Skeletal muscle tissue (tissue), 4 donors: ENCODE data around the gene MEIS1. TPM values are rescaled to one million over a fixed set of nuclear protein-coding genes. Genes with fewer than 3 reads are reported as not detected.

Experiments used
- H3K27ac ChIP-seq: one replicate; pipeline ENCODE4 v1.7.0; 2013; ENCODE audit warnings: mild to moderate bottlenecking, low read depth, low read length, inconsistent platforms
- H3K27me3 ChIP-seq, 3 donors: one replicate each; pipeline ENCODE4 v1.7.0; 2013; ENCODE audit warnings: low read length in 3 of 3; ENCODE audit not compliant: control insufficient read depth in 3 of 3, insufficient read depth in 3 of 3
- H3K36me3 ChIP-seq, 3 donors: one replicate each; pipeline ENCODE4 v1.7.0; 2013; ENCODE audit warnings: low read length in 3 of 3; ENCODE audit not compliant: control insufficient read depth in 3 of 3, insufficient read depth in 3 of 3
- H3K4me1 ChIP-seq, 3 donors: one replicate each; pipeline ENCODE4 v1.7.0; 2013; ENCODE audit warnings: low read length in 3 of 3, mild to moderate bottlenecking in 3 of 3; ENCODE audit not compliant: control insufficient read depth in 3 of 3, insufficient read depth in 3 of 3
- H3K4me3 ChIP-seq, 3 donors: one replicate each; pipeline ENCODE4 v1.7.0; 2013; ENCODE audit warnings: low read length in 3 of 3
- H3K9ac ChIP-seq, 3 donors: one replicate each; pipeline ENCODE4 v1.7.0; 2013; ENCODE audit warnings: low read length in 3 of 3, mild to moderate bottlenecking in 3 of 3, moderate library complexity in 2 of 3, low read depth in 1 of 3
- H3K9me3 ChIP-seq, 3 donors: one replicate each; pipeline ENCODE4 v1.7.0; 2013; ENCODE audit warnings: low read length in 3 of 3; ENCODE audit not compliant: control insufficient read depth in 3 of 3
- total RNA-seq: library from RNA; depleted of rRNA; stranded (reverse); fragments of >200 nt; gene quantifications from one replicate; pipeline ENCODE4 v1.2.3, GENCODE V29; 2014
- donor health status: Osteomylitis.

The MEIS1 gene
- total RNA-seq, 1 donor from 2014 or later = 13.6 TPM

DNA sequence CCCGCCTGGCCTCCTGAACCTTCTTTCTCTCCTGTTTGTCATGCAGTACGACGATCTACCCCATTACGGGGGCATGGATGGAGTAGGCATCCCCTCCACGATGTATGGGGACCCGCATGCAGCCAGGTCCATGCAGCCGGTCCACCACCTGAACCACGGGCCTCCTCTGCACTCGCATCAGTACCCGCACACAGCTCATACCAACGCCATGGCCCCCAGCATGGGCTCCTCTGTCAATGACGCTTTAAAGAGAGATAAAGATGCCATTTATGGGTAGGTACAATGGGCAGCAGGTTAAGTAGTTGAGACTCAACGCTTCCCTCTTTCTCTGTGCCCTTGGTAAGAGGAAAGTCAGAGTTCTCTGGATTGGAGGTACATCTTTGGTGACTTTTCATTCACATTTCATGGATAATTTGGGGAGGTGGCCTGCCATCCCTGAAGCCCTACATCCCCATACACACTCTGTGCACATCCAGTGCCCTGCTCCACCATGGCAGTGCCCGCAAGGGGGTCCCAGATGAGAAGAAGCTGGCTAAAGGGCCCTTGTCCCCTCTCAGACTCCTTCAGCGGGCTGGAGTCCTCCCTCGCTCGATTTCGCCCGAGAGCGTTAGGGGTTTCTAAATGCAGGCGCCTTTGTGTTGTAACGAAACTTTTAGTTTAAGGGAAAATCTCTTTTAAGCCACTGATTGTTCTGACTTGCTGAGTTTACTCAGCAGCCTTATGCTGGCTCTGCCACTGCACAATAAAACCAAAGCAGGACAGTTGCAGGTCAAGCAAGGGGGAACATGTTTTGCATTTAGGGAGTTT, 3.0 kb downstream of the MEIS1 start:
- H3K27me3 ChIP-seq = no peaks in the 10 kb centered on the region
- no peaks in the 10 kb centered on the region for H3K9me3 ChIP-seq
- peak overlapping the region; percentile 45 to 88 (median 80) for H3K9ac ChIP-seq
- H3K27ac ChIP-seq = peak overlapping the region; percentile 93
- peaks cover 0 to 9% (median 5%) of the 10 kb centered on the region in 3 donors for H3K36me3 ChIP-seq
- peak overlapping the region in 2 of 3 donors; percentile 91 to 96 for H3K4me3 ChIP-seq
- peaks cover 0 to 10% (median 2%) of the 10 kb centered on the region in 3 donors for H3K4me1 ChIP-seq

GRCh38 chr2:66438498-66438833, 3.5 kb downstream of the MEIS1 start:
- peak overlapping the region; percentile 93 for H3K27ac ChIP-seq

DNA sequence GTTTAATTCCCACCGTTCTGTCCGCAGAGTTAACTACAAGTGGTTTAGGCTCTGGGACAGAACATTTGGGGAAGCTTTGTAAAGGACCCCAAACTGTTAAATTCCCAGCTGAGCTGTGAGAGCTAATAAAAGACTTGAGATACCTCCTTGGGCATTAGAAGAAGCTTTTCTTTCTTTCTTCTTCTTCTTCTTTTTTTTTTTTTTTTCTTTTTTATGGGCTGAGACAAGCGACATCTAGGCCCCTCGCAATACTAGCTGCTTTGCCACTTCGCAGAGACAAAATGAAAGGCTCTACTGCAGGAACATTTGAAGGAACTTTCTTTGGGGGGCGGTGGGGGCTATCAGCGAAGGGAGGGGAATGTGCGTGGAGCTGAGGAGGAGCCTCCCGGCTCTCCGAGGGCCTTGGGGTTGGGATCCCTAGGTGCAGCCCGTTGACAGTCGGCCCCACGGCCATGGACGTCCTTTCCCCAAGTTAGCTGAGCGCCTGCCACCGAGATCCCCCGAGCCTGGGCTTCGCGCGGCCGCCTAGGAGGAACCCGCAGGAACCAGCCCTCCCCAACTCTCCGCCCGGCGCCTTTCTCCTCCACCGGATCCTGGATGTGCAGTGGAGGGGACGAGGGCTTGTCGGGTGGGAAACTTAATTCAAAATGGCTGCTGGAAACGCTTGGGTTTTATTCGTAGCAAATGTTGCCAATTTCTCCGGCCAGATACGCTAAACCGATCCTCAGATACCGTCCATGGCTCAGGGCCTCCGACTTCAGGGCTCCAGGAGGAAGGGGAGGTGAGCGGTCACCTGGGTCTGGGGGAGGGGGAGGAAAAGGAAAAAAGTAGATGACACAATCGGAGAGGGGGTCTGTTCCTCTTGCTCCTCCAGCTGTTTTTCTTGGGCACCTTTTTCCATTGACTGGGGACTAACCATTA, 4.2 kb downstream of the MEIS1 start:
- H3K27me3 ChIP-seq = no peaks in the 10 kb centered on the region
- peaks cover 0 to 13% (median 9%) of the 10 kb centered on the region in 3 donors for H3K36me3 ChIP-seq
- peak overlapping the region; percentile 85 for H3K27ac ChIP-seq
- peak overlapping the region in 2 of 3 donors; percentile 80 to 88 for H3K9ac ChIP-seq
- peaks cover 0 to 7% (median 2%) of the 10 kb centered on the region in 3 donors for H3K4me1 ChIP-seq
- peak overlapping the region; percentile 63 to 96 (median 91) for H3K4me3 ChIP-seq
- H3K9me3 ChIP-seq = no peaks in the 10 kb centered on the region

More at GRCh38 chr2:66438498-66438833, 3.5 kb downstream of the MEIS1 start:
- peaks cover 0 to 9% (median 5%) of the 10 kb centered on the region in 3 donors for H3K36me3 ChIP-seq
- H3K9me3 ChIP-seq = no peaks in the 10 kb centered on the region
- H3K4me3 ChIP-seq = peak overlapping the region in 2 of 3 donors; percentile 91 to 96
- peaks cover 0 to 7% (median 2%) of the 10 kb centered on the region in 3 donors for H3K4me1 ChIP-seq
- H3K9ac ChIP-seq = peak overlapping the region in 2 of 3 donors; percentile 80 to 88
- H3K27me3 ChIP-seq = no peaks in the 10 kb centered on the region

DNA sequence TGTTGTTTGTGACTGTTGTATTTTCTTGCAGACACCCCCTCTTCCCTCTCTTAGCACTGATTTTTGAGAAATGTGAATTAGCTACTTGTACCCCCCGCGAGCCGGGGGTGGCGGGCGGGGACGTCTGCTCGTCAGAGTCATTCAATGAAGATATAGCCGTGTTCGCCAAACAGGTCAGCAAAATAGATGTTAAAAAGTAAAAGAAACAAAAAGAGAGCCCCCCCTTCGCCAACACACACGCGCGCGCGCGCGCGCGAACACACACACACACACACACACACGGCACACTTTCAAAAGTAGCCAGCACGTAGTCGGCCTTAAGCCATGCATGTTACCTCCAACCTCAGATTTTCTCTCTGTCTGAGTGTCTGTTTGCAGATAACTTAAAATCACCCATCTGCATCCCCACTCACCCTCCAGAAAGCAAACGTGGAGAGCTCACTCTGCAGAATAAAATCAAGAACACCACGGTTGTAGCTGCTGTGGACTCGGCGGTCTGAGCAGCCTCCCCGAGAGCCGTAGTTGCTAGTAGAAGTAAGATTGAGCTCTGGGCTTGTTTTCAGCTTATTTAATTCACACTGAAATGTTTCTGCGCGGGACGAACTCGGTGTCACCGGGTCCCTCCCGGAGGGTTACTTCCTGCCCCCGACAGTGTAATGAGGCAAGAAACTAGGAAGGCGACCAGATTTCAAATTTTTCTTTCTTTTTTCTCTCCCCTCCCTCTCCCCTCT, 5.1 kb downstream of the MEIS1 start:
- Histone ChIP-seq H3K9me3 (no peaks in the 10 kb centered on the region), H3K4me1 (peaks cover 0 to 7% (median 2%) of the 10 kb centered on the region in 3 donors), H3K27ac (peak overlapping the region; percentile 85), H3K27me3 (no peaks in the 10 kb centered on the region), H3K9ac (peak overlapping the region; percentile 33 to 88 (median 80)), H3K4me3 (peak overlapping the region; percentile 63 to 96 (median 91)), H3K36me3 (peaks cover 0 to 15% (median 9%) of the 10 kb centered on the region in 3 donors)

GRCh38 chr2:66440708-66441497, 6.0 kb downstream of the MEIS1 start:
- Histone ChIP-seq H3K36me3 (peaks cover 0 to 15% (median 9%) of the 10 kb centered on the region in 3 donors), H3K4me1 (peaks cover 0 to 7% (median 2%) of the 10 kb centered on the region in 3 donors), H3K9ac (peak overlapping the region in 2 of 3 donors; percentile 59 to 64), H3K4me3 (peak overlapping the region in 2 of 3 donors; percentile 62 to 91), H3K27me3 (no peaks in the 10 kb centered on the region), H3K9me3 (no peaks in the 10 kb centered on the region), H3K27ac (peak overlapping the region; percentile 85)

- peaks cover 0 to 15% (median 9%) of the 10 kb centered on the region in 3 donors for H3K36me3 ChIP-seq
- H3K4me1 ChIP-seq = peaks cover 0 to 4% (median 2%) of the 10 kb centered on the region in 3 donors
- no peaks in the 10 kb centered on the region for H3K27me3 ChIP-seq
- H3K4me3 ChIP-seq = no peak overlapping the region
- H3K9ac ChIP-seq = no peak overlapping the region
- H3K27ac ChIP-seq = no peak overlapping the region
- no peaks in the 10 kb centered on the region for H3K9me3 ChIP-seq
Observed at GRCh38 chr2:66441581-66442320, 6.8 kb downstream of the MEIS1 start.

- Histone ChIP-seq H3K4me3 (no peak overlapping the region), H3K27me3 (no peaks in the 10 kb centered on the region), H3K27ac (no peak overlapping the region), H3K4me1 (peaks cover 0 to 4% (median 0%) of the 10 kb centered on the region in 3 donors), H3K9ac (no peak overlapping the region), H3K36me3 (peaks cover 0 to 15% (median 9%) of the 10 kb centered on the region in 3 donors), H3K9me3 (no peaks in the 10 kb centered on the region)
Observed at GRCh38 chr2:66442516-66443185, 7.7 kb downstream of the MEIS1 start.

- no peak overlapping the region for H3K4me3 ChIP-seq
- H3K27me3 ChIP-seq = no peaks in the 10 kb centered on the region
- H3K9ac ChIP-seq = no peak overlapping the region
- H3K4me1 ChIP-seq = peaks cover 0 to 4% (median 0%) of the 10 kb centered on the region in 3 donors
- no peaks in the 10 kb centered on the region for H3K9me3 ChIP-seq
- peaks cover 0 to 12% (median 9%) of the 10 kb centered on the region in 3 donors for H3K36me3 ChIP-seq
- no peak overlapping the region for H3K27ac ChIP-seq
Observed at GRCh38 chr2:66443186-66443978, 8.5 kb downstream of the MEIS1 start.
